ENCODE measurements around the gene KDM2A.

Gene KDM2A

DNA sequence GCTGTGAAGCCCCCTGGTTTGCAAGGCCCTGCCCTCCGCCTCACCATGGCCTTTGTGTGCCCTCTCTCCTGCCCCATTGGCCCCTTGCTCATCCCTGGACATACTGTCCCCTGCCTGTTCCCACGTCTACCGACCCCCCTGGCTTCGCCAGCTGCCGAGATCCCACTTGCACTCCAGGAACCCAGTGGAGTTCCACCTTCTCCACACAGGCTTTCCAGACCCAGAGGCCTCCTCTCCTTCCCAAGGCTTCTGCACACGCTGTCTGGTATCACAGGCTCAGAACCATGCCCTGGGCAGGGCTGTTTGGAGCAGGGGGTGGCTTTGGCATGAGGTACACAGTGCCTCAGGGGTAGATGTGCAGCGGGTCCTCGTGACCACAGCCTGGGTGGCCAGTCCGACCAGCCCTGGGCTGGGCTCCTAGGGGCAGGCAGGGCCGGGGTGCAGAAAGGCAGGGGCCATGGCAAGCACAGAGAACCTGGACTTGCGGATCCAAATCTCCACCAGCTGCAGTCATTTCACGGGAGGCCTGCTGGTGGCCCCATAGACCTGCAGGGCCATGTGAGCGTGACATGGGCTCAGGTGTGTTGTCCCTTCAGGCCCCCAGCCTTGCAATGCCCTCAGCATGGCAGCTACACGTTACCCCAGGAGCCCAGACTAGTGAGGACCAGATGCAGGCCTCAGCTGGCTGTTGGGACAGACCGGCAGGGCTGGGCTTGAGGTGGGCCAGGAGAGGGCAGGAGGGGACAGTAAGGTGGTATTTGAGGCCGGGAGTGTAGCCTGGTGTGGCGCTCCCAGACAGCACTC, 156.7 kb downstream of the KDM2A start:
- Histone ChIP-seq H3K4me1 (ENCODE audit: control insufficient read depth, insufficient read depth, low read length) (peaks cover 82% of the 10 kb centered on the region), H3K36me3 (ENCODE audit: control insufficient read depth in 2 of 2, insufficient read depth in 2 of 2, low read length in 2 of 2) (peaks cover 16 to 24% of the 10 kb centered on the region in 2 donors), H3K4me3 (ENCODE audit: low read length in 2 of 2) (no peak overlapping the region), H3K9ac (ENCODE audit: low read length in 2 of 2) (no peak overlapping the region), H3K27ac (ENCODE audit: low read length) (peak overlapping the region; percentile 62), H3K9me3 (ENCODE audit: control insufficient read depth in 2 of 2, low read length in 2 of 2) (no peaks in the 10 kb centered on the region), H3K27me3 (ENCODE audit: control insufficient read depth in 1 of 2, insufficient read depth in 2 of 2, low read length in 2 of 2) (no peaks in the 10 kb centered on the region)

DNA sequence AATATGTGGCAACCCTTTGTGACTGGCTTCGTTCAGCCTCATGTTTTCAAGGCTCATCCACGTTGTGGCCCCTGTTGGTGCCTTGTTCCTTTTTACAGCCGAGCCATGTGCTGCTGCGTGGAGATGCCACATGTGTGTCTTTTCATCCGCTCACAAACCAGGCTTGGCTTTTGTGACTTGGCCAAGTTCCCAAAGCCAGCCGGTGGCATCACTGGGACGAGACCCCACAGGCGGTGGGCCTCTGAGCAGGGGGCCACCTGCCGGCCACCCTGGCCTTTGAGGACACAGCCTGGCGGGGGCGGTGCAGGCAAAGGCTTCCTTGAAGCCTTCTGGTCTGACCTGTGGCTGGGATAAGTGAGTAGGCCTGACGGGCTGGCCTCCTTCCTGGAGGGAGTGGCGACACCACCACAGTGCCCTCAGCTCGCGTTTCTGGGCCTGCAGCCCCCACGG, 157.7 kb downstream of the KDM2A start:
- H3K36me3 ChIP-seq (ENCODE audit: control insufficient read depth in 2 of 2, insufficient read depth in 2 of 2, low read length in 2 of 2) = peaks cover 25 to 29% of the 10 kb centered on the region in 2 donors
- H3K4me3 ChIP-seq (ENCODE audit: low read length in 2 of 2) = peak overlapping the region; percentile 31 to 65
- peak overlapping the region; percentile 60 to 64 for H3K9ac ChIP-seq (ENCODE audit: low read length in 2 of 2)
- peak overlapping the region; percentile 71 for H3K27ac ChIP-seq (ENCODE audit: low read length)
- H3K27me3 ChIP-seq (ENCODE audit: control insufficient read depth in 1 of 2, insufficient read depth in 2 of 2, low read length in 2 of 2) = no peaks in the 10 kb centered on the region
- peaks cover 72% of the 10 kb centered on the region for H3K4me1 ChIP-seq (ENCODE audit: control insufficient read depth, insufficient read depth, low read length)
- no peaks in the 10 kb centered on the region for H3K9me3 ChIP-seq (ENCODE audit: control insufficient read depth in 2 of 2, low read length in 2 of 2)

DNA sequence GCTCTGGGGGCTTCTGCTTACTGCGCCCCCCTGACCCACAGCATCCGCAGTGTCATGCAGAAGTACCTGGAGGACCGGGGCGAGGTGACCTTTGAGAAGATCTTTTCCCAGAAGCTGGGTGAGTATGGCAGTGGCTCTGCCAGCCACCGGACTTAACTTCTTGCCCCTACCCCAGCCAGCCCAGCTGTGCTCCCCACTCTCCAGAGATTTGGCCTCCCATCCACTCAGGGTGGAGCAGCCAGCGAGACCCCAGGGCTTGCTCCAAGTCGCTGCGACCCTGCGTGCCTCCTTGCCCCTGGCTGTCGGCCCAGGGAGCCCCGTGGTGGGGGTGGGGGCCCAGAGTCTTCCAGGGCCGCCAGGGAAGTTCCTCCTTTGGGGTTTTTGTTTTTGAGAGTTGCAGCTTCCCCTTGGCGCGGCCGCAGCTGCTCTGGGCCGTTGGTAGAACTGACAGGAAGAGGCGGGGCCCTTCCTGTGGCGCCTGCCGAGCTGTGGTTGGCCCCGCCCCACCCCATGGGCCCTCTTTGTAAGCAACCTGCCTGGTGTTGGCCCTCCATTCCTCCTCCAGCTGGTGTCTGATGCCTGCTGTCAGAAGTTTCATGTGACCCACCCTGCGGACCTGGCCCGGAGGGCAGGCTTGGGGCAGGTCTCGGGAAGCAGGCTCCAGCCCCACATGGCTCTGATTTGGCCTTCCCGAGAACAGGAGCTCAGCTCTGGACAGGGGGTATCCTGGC, 158.3 kb downstream of the KDM2A start:
- Histone ChIP-seq H3K27ac (ENCODE audit: low read length) (peak overlapping the region; percentile 71), H3K36me3 (ENCODE audit: control insufficient read depth in 2 of 2, insufficient read depth in 2 of 2, low read length in 2 of 2) (peaks cover 31 to 32% of the 10 kb centered on the region in 2 donors), H3K9me3 (ENCODE audit: control insufficient read depth in 2 of 2, low read length in 2 of 2) (no peaks in the 10 kb centered on the region), H3K4me3 (ENCODE audit: low read length in 2 of 2) (peak overlapping the region; percentile 46 to 65), H3K9ac (ENCODE audit: low read length in 2 of 2) (peak overlapping the region; percentile 60 to 64), H3K27me3 (ENCODE audit: control insufficient read depth in 1 of 2, insufficient read depth in 2 of 2, low read length in 2 of 2) (no peaks in the 10 kb centered on the region), H3K4me1 (ENCODE audit: control insufficient read depth, insufficient read depth, low read length) (peaks cover 66% of the 10 kb centered on the region)

GRCh38 chr11:67278135-67278938, 159.3 kb downstream of the KDM2A start:
- H3K4me3 ChIP-seq (ENCODE audit: low read length in 2 of 2) = peak overlapping the region in 1 of 2 donors; percentile 65
- H3K9me3 ChIP-seq (ENCODE audit: control insufficient read depth in 2 of 2, low read length in 2 of 2) = no peaks in the 10 kb centered on the region
- H3K9ac ChIP-seq (ENCODE audit: low read length in 2 of 2) = peak overlapping the region; percentile 60 to 62
- H3K27me3 ChIP-seq (ENCODE audit: control insufficient read depth in 1 of 2, insufficient read depth in 2 of 2, low read length in 2 of 2) = no peaks in the 10 kb centered on the region
- H3K4me1 ChIP-seq (ENCODE audit: control insufficient read depth, insufficient read depth, low read length) = peaks cover 62% of the 10 kb centered on the region
- H3K36me3 ChIP-seq (ENCODE audit: control insufficient read depth in 2 of 2, insufficient read depth in 2 of 2, low read length in 2 of 2) = peaks cover 40 to 41% of the 10 kb centered on the region in 2 donors
- peak overlapping the region; percentile 71 for H3K27ac ChIP-seq (ENCODE audit: low read length)

DNA sequence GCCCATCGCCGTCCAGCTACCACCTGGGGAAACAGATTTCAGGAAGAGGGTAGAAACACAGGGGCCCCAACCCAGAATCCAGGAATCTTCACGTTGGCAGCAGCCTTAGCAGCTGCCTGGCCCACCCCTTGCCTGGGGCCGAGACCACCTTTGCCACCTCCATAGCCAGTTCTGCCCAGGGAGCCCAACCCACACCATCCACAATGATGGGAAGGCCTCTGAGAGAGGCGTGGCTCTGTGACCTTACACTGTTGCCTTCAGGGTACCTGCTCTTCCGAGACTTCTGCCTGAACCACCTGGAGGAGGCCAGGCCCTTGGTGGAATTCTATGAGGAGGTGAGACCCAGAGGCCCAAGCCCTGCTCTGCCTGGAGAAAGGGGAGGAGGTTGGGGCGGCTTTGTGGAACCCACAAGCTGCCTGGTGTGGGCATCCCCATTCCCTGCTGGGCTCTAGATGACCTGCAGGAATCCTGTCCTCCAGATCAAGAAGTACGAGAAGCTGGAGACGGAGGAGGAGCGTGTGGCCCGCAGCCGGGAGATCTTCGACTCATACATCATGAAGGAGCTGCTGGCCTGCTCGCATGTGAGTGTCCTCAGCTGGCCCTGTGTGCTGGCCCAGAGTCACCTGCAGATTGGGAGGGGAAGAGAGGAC, 160.0 kb downstream of the KDM2A start:
- Histone ChIP-seq H3K4me1 (ENCODE audit: control insufficient read depth, insufficient read depth, low read length) (peaks cover 57% of the 10 kb centered on the region), H3K27ac (ENCODE audit: low read length) (peak overlapping the region; percentile 71), H3K36me3 (ENCODE audit: control insufficient read depth in 2 of 2, insufficient read depth in 2 of 2, low read length in 2 of 2) (peaks cover 47 to 48% of the 10 kb centered on the region in 2 donors), H3K9me3 (ENCODE audit: control insufficient read depth in 2 of 2, low read length in 2 of 2) (no peaks in the 10 kb centered on the region), H3K9ac (ENCODE audit: low read length in 2 of 2) (no peak overlapping the region), H3K4me3 (ENCODE audit: low read length in 2 of 2) (no peak overlapping the region), H3K27me3 (ENCODE audit: control insufficient read depth in 1 of 2, insufficient read depth in 2 of 2, low read length in 2 of 2) (no peaks in the 10 kb centered on the region)

- Histone ChIP-seq H3K27me3 (ENCODE audit: control insufficient read depth in 1 of 2, insufficient read depth in 2 of 2, low read length in 2 of 2) (no peaks in the 10 kb centered on the region), H3K4me1 (ENCODE audit: control insufficient read depth, insufficient read depth, low read length) (peaks cover 51% of the 10 kb centered on the region), H3K4me3 (ENCODE audit: low read length in 2 of 2) (no peak overlapping the region), H3K9ac (ENCODE audit: low read length in 2 of 2) (no peak overlapping the region), H3K36me3 (ENCODE audit: control insufficient read depth in 2 of 2, insufficient read depth in 2 of 2, low read length in 2 of 2) (peaks cover 50 to 52% of the 10 kb centered on the region in 2 donors), H3K27ac (ENCODE audit: low read length) (no peak overlapping the region), H3K9me3 (ENCODE audit: control insufficient read depth in 2 of 2, low read length in 2 of 2) (no peaks in the 10 kb centered on the region)
Observed at GRCh38 chr11:67279589-67280340, 160.7 kb downstream of the KDM2A start.

- peaks cover 55 to 56% of the 10 kb centered on the region in 2 donors for H3K36me3 ChIP-seq (ENCODE audit: control insufficient read depth in 2 of 2, insufficient read depth in 2 of 2, low read length in 2 of 2)
Observed at GRCh38 chr11:67280341-67280787, 161.3 kb downstream of the KDM2A start.

GRCh38 chr11:67280788-67281551, 161.9 kb downstream of the KDM2A start:
- no peaks in the 10 kb centered on the region for H3K27me3 ChIP-seq (ENCODE audit: control insufficient read depth in 1 of 2, insufficient read depth in 2 of 2, low read length in 2 of 2)
- no peak overlapping the region for H3K4me3 ChIP-seq (ENCODE audit: low read length in 2 of 2)
- H3K9ac ChIP-seq (ENCODE audit: low read length in 2 of 2) = no peak overlapping the region
- peaks cover 55 to 60% of the 10 kb centered on the region in 2 donors for H3K36me3 ChIP-seq (ENCODE audit: control insufficient read depth in 2 of 2, insufficient read depth in 2 of 2, low read length in 2 of 2)
- no peaks in the 10 kb centered on the region for H3K9me3 ChIP-seq (ENCODE audit: control insufficient read depth in 2 of 2, low read length in 2 of 2)
- peaks cover 39% of the 10 kb centered on the region for H3K4me1 ChIP-seq (ENCODE audit: control insufficient read depth, insufficient read depth, low read length)
- no peak overlapping the region for H3K27ac ChIP-seq (ENCODE audit: low read length)

More at GRCh38 chr11:67280341-67280787, 161.3 kb downstream of the KDM2A start:
- Histone ChIP-seq H3K4me3 (ENCODE audit: low read length in 2 of 2) (no peak overlapping the region), H3K9ac (ENCODE audit: low read length in 2 of 2) (no peak overlapping the region), H3K9me3 (ENCODE audit: control insufficient read depth in 2 of 2, low read length in 2 of 2) (no peaks in the 10 kb centered on the region), H3K27me3 (ENCODE audit: control insufficient read depth in 1 of 2, insufficient read depth in 2 of 2, low read length in 2 of 2) (no peaks in the 10 kb centered on the region), H3K4me1 (ENCODE audit: control insufficient read depth, insufficient read depth, low read length) (peaks cover 45% of the 10 kb centered on the region), H3K27ac (ENCODE audit: low read length) (no peak overlapping the region)

DNA sequence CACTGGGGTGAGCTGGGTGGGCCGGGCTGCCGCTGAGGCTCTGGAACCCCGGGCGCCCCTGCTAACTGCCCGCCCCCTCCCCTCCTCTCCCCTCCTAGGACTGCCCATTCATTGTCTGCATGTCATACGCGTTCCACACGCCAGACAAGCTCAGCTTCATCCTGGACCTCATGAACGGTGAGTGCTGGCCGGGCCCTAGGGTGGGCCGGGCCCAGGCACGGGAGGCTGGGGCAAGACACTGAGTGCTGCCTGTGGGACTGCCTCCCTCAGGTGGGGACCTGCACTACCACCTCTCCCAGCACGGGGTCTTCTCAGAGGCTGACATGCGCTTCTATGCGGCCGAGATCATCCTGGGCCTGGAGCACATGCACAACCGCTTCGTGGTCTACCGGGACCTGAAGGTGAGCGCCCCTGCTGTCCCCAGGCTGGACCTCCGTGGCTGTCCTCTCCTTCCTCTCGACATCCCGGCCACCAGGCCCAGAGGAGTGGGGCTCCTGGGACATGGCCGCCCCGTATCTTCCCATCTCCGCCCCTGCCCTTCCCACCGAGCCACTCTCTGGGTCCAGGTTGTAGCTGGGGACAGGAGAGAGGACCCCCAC, 162.6 kb downstream of the KDM2A start:
- Histone ChIP-seq H3K4me3 (ENCODE audit: low read length in 2 of 2) (no peak overlapping the region), H3K9ac (ENCODE audit: low read length in 2 of 2) (no peak overlapping the region), H3K27me3 (ENCODE audit: control insufficient read depth in 1 of 2, insufficient read depth in 2 of 2, low read length in 2 of 2) (no peaks in the 10 kb centered on the region), H3K9me3 (ENCODE audit: control insufficient read depth in 2 of 2, low read length in 2 of 2) (no peaks in the 10 kb centered on the region), H3K27ac (ENCODE audit: low read length) (no peak overlapping the region), H3K4me1 (ENCODE audit: control insufficient read depth, insufficient read depth, low read length) (peaks cover 38% of the 10 kb centered on the region), H3K36me3 (ENCODE audit: control insufficient read depth in 2 of 2, insufficient read depth in 2 of 2, low read length in 2 of 2) (peaks cover 55 to 60% of the 10 kb centered on the region in 2 donors)
